Activated effector memory CD4-positive, alpha-beta T cell treated with anti-CD3 and anti-CD28 coated beads, Interleukin-2, amount 50 U/mL, for 16 hours (primary cell): ENCODE measurements around the gene GCSAM.

Source experiments
- DNase-seq: peaks from one replicate; pipeline ENCODE4 v3.0.0-alpha.2; 2020

GCSAM gene

DNA sequence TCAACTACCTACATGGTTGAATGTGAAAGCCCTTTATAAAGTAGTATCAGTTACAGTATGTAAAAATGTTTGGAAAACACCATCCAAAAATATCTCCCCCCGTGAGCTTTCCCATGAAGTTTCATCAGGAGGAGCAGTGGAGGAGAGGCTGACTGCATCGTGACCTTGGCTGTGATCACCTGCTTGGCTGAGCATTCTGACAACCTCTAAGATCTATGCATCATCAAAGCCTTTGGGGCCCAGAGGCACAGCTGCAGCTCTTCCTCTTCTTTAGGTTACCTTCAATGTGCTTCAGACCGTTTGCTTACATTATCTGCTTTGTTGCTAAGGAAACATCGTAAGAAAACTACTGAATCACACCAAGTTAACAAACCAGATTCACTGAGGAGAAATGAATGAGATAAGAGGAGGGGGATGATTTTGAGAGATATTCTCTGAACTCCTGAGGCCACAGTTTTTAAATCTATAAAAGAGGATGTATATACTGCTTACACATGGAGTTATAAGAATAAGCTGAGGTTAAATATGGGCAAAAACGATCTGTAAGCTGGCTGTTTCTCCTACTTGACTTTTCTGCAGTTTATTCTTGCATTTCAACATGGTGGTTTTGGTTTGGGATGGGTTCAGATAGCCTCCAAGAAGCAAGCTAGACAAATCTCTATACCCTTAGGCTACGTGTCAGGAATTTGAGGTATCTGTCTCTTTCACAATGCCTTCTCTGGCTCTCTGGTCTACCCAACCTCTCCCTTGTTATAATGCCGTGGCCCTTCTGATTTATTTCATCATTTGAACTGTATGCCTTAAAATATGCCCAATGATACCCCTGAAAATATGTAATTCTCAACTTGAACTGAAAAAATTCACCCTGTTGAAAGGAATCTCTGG is 4.0 kb downstream of the GCSAM start:
- peak; percentile 79 for DNase-seq

DNA sequence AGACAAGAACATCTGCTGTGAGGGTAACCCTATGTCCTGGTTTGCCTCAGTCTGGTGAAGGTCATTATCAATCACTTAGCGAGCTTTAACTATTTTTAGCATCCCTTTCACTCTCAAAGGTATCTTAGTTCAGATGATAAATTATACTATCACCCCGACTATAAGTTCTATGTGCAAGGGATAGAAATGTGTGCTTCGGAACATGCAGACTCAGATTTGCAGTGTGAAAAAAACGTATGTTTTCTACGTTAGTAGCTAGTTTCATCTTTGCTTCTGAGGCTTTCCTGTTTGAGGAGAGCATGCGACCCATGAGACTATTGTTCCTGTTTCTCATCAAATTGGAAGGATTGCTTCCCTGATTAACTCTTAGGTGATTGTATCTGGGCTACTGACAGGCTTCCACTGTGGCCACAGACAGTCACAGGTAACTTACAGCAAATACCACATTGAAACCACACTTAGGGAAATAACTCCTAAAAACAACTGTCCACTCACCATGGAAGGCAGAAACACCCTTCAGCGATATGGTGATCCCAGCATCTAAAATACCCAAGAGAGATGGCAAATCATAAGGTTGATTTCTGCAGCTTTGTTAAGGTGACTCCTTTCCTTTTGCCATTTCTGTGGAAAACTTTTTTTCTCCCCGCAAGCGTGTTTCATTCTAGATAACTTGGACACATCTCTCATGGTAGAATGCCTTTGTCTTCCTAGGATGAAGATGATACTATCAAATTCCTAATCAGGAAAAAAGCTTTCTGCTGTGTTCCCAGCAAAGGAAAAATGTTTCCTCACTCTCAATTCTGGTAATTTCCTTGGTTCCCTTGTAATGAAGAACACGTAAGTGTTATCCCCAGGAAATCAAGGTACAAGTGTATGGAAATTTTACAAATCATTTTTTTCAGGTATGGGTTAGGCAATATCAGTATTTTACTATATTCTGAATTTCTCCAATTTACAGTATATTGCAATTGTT is 5.2 kb downstream of the GCSAM start:
- no peak for DNase-seq

DNA sequence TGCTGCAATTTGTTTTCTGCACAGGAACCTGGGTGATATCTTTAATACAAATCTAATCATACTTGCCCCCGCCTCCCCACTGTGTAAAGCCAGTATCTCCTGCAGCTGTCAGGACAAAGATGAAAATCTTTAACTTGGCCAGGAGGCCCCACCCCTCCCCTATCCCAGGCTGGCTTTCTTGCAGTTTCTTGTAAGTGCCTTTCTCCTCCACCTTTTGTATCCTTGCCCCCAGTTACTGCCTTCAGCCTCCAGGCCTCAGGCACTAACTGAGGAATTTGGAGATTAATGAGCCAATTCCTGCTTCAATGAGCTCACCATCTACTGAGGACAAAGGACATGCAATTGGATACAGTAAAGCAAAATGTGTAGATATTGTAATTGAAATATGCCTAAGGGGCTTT is 6.5 kb downstream of the GCSAM start:
- DNase-seq, result no peak

DNA sequence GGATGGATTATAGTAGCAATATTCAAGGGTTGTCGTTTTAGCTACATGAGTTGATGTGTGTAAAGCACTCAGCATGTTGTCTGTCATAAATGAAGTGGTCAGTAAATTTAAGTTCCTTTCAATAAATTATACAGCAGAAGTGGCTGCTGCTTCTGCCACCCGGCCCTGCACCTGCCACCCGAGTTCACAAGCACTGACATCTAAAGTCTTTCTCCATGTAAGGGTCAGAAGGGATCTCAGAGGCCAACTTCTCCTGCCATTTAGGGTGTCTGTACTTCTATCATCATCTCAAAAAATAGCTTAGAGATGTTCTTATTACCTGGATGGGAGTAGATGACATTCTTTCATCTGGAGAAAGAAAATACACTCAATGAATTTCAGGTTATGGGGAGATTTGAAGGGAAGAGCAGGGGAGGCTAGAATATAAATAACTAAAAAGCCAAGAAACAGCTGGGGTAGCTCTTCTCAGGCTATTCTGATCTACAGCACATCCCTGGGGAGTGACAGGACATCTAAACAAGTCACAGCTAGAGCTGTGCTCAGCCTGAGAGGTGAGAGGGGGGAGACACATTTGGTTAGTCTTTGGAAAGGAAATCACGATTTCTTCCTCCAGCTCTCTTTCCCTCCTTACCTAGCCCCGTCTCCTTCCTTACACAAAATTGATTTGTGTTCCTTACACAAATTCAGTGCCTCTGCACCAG is 8.0 kb downstream of the GCSAM start:
- no peak for DNase-seq

DNA sequence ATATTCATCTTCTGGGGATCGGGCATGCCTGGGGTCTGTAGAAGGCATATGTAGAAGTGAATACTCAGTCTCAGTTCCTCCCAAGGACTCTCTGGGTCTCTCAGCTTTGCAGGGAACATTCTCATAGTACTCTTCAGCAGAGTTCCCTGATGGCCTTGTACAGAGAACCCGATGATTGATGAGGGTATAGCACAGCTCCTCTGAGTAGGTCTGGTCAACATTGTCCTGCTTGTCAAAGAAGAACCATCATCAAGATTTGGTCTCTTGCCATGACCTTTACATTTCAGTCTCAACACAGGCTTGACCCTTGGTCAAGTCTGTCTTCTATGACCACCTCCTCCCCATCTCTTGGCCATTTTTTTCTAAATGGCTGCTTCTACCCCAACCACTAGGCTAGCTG is 9.5 kb downstream of the GCSAM start:
- DNase-seq, result no peak

DNA sequence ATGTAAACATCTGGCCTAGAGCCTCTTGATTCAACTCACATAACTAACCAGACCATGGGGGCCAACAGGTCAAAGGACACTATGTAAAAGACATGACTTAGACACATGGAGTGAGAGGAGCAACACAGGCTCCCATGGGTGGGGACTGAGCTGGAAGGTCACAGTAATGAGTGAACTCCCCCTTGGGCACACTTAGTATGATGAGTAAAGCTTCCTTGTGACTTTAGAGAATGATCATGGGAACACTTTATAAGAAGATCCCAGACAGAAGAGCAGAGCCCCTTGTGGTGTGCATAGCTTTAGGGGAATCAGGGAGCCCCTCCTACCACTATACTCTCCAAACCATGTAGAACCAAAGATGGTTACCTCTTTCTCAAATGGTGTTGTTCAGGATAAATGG is 10.2 kb downstream of the GCSAM start:
- DNase-seq, result no peak

DNA sequence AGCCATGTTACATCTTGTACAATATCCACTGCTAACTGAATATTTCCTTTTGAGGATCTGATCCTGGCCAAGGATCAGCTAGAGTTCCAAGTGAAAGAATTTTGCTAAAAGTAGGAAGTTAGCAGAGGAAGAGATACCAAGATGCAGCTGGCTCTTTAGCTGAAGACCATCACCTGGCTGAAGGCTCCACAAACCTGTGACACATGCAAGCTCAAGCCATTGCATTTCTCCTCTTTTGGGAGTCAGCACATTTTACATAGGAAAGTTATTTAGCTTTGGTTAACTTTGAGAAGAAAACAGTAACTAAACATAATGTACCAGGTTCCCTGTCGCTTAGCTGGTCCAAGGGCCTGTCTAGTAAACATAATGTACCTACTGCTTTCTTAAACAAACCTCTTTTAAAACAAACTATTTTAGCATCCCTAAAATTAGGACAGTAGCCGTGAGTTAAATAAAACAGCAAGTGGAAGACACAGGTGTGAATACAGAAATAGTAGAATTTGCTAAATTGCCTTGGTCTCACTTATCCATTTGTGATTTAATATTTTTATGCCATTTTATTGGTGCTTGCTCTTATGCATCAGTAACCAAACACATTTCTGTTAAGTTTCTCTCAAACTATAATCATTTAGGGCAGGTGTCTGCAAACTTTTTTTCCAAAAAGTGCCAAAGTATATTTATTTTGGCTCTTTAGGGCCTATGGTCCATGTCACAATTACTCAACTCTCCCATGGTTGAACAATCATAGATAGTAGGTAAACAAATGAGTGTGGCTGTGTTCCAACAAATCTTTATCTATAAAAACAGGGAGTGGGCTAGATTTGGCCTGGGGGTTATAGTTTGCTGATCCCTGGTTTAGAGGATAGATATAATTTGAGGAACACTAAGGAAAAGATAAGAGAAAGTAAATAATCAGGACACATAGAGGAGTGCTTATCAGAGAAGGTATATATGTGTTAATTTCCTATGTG is 11.2 kb downstream of the GCSAM start:
- no peak for DNase-seq

DNA sequence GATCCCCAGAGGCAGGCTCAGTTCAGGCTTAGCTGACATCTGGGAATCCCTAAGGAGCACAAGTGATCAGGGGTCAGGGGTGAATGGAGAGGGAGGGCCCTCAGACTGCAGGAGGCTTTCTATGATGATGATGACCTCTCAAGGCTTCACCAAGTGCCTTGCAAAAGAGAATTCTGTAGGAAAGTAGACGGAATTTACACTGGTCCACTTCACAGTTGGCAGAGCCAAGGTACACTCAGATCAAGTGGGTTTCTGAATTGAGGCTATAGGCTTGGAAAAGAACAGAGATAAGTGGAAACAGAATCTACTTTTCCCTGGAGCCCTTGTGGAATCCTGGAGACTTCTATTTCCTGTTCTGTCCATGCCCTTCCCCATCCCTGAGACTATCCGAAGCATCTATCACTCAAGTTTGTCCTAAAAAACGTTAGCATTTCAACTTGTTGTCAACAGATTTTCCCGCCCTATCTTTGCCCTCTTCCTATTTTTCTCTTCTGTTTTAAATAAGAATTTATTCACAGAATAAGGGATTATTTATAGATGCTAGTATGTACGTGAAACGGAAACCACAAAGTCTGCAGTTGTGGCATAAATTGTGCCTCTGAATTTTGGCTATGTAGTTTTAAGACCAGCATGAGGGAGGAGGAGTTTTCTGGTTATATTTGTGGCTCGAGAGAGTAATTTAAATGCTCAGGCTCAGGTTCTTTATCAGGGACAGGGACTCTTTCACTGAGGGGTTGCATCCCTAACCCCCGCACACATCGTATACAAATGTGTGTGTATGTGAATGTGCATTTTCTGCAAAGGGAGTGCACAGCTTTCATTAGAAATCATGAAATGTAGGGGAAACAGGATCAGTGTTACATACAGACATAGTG is 12.8 kb downstream of the GCSAM start:
- no peak for DNase-seq

DNA sequence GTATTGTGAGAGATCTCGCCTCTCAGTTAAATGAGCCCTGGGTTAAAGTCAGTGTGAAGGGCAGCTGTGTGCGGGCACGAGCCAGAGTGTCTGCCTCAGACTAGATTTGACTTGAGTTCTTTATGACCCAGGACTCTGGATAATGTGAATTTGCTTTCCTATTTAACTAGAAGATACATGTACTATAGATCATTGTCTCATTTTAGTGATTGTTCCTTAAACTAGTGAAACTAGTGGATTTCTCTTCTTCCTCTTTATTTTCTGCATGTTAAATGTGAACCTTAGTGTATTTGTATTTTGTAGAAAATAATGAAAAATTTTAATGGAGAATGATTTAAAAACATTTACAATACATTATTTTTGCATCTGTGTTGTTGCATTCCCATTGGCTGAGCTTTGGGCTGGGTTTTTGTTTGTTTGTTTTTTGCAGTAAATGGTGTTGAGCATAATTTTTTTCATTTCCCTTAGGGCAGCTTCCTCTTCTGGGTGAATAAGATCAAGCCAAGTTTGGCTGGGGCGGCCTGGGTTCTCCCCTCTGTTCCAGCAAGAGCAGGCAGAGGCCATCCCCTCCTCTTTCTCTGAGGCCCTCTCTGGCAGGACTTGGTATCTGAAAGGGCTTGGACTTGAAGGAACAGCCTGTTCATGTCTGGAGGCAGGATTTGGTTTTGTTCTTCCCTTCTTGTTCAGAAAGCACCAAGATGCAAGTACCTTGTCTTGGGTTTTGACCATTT is 15.0 kb downstream of the GCSAM start:
- no peak for DNase-seq

DNA sequence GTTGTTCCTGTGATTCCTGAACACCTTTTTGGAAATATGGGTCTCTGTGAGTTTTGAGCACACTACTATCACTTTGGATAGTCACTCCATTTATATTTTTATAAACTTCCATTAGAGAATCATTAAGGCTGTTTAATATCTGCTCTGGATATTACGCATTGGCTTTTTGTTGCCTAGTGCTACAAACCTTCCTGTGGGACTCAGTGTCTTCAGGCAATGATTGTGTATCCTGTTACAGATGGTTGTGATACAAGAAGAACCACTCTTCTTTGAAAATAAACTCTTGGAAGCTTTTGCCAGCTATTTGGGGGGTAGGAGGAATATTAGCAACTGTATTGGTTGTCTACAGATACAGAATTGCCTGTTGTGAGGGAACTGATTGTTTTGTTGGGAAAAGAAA is 15.6 kb downstream of the GCSAM start:
- no peak for DNase-seq

DNA sequence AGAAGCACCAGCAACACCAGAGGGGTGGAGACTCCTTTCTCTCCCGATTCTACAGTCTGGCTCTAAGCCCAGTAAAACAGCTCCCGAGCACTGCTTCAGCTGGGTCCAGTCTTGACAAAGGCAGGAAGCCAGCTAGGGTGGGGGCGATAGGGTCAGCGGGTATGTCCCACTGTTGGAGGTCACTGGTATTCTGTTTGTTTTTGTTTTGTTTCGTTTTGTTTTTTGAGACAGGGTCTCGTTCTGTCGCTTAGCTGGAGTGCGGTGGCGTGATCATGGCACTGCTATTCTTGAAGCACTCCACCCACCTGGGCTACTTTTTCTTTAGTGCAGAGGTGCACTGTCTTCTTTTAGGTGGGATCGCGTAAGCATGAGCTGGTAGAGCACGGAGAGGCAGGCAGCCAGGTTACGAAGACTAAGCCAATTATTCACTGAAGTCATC is 16.3 kb downstream of the GCSAM start:
- no peak for DNase-seq

DNA sequence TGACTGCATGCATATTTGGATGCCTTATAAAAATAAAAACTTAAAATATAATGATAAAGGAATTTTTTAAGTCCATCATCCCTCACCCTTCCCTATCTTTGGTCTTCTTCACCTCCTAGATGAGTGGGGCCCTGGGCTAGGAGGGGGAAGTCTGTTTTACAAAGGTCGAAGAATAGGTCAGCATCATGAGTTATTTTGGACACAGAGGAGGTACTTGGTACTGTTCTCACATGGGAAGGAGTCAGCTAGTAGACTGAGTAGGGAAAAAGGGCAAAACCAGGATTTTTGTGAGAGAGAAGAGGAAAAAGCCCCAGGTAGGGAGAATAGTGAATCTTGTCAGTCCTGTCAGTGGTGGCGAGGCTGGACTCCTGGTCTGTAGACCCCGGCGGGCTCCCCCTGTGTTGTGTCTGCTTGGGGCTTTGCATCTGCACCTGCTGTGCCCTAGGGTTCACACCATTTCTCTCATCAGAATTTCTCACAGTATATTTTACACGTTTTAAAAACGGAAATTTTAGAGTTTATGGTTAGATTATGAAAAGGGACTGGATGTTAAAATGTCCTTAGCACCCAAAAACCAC is 17.2 kb downstream of the GCSAM start:
- DNase-seq, result no peak

DNA sequence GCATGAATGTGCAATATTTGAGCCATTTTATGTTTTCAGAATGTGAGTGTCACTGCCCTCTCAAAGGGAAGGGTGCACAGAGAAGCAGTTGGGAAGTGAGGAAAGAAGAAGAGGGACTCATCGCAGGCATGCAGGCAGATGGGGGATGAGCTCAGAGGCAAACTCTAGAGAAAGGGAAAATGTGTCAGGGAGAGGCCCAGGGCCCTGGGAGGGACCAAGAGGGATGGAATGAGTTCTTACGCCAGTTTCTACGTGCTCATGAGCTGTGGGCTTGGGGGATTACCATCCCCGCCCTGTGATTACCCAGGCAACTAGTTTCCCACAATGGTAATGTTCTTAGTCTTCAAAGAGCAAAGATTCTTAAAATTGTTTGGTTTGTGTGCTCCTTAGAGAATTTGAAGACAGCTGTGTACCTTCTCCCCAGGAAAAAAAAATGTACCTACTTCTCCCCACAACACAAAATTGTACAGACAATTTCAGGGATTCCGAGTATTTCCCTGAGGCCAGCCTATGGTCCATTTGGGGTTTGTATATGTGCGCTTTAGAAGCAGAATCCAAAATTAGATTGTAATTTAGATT is 17.8 kb downstream of the GCSAM start:
- no peak for DNase-seq

DNA sequence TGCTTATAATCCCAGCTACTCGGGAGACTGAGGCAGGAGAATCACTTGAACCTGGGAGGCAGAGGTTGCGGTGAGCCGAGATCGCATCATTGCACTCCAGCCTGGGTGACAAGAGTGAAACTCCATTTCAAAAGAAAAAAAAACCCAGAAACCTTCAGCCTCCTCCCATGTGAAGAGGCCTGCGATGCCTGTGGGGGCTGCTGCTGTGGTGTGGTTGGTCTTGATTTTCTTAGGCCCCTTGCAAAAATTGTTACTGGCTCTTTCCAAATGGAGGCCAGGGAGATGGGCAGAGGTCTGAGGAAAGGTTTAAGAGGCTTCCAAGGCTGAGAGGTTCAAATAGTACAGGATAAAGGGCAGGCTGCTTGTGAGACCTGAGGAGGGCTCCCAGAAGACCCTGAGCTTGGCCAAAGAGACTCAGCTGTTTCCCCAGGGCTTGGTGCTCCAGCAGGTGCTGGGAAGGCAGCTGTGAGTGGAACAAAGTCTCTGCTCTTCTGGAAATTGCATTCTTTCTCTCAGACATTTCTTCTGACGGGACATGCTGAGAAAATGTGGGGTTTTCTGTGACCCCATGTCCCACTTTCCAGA is 18.4 kb downstream of the GCSAM start:
- DNase-seq, result no peak

DNA sequence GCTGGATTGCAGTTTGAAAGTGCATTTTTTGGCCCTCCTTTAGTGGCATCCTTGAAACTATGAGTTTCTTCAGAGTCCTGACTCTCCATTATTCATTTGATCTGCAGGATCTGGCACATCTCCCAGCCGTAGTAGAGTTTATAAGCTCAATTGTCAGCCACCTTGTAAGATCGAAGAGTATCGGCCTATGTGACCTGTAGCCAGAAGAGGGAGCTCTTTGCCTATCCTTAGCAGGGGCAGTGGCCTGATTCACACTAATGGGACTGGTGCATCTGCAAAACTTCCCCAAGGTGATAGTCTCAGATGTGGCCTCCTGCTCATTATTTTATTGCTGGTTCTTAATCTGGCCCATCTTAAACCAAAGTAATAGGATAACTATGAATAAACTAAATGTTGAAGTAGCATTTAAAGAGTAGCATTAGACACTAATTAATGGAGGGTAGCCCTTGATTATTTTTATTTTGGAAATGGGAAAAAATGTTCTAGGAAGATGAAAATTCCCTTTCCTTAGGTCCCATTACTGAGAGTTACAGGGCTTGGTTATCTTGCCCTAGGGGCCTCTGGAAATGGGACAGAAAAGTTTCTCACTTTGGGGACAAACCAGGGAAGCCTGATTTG is 21.2 kb downstream of the GCSAM start:
- peak; percentile 80 for DNase-seq

DNA sequence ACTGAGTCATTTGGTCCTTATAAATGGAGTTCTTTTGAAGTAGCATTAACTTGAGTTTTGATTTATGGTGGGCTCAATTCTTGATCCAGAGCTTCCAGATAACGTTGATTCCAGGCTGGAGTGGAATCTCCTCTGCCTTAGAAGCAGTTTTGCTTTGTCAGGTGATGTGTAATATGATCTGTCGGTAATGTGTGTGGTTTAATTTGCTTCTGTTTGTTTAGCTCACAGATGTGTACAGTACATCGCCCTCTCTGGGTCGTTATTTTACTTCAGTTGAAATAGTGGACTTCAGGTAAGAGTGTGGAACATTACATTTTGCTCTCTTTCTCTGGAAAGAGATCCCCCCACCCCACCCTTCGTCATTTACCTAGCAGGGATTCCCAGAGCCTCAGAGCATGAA is 23.7 kb downstream of the GCSAM start:
- no peak for DNase-seq

DNA sequence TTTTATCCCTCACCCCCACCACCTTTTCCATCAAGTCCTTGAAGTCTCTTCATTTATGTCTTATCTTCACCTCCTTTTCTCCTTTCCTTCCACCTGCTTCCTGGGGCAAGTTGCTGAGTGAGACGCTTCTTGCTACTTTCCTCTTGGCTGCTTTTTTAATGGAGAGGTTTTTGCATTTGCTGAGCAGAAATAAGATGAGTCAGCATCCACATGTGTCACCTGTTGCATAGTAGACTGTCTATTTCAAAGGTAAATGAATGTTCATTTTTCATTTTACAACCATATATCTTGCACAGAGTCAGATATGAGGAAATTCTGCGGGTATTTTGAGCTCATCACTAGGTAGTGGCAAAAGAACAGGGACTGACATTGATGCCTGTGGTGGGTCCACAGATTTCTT is 28.3 kb downstream of the GCSAM start:
- no peak for DNase-seq

DNA sequence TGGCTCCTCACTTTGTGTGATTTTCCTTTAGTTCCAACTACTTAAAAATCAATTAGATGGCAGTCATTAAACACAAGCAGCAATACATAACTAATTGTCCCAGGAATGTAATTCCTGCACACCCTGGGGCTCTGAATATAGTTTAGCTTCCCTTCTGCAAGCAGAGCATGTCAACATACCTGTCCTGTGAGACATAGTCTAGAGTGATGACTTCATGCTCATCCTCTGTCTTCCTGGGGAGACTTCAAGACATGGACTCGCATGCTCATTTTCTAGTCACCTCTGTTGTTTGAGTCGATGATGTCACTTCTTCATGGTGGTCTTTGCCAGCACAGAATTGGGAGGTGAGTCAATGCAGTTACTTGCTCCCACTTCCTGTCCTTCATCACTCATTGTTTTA is 31.1 kb downstream of the GCSAM start:
- DNase-seq, result no peak

DNA sequence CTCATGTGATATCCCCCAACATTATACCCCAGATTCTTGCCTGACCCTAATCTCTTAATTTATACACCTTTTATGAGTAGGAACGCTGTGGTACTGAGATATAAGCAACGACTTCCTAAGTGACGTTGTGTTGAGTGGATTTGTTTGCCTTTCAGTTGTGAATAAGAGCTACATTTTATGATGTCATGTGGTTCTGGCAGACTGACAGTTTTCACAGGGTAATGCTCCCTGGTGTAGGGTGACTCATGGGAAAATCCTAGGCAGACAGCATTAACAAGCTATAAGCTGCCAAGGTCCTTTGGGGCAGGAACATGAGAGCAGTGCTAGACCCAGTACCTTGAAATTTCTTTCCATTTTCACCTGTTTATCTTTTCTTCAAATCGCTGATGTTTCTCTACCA is 35.7 kb downstream of the GCSAM start:
- DNase-seq, result no peak
